Thyroid gland (tissue), 4 donors: ENCODE measurements around the gene TBXAS1. TPM values are rescaled to one million over a fixed set of nuclear protein-coding genes. Genes with fewer than 3 reads are reported as not detected.
A peak's percentile ranks its signal among the peaks of the same experiment; 100 is the strongest.

Source experiments
- DNase-seq, 2 donors: peaks; one replicate each; pipeline ENCODE4 v3.0.0-alpha.2; 2019
- H3K27ac ChIP-seq, 3 donors: fragments of 200-600 bp; sonication (generic); 1 replicate in 2 of 3; 2 replicates in 1 of 3; pipeline ENCODE4 v1.5.1; 2016 to 2019; ENCODE audit warnings: mild to moderate bottlenecking in 1 of 3, moderate library complexity in 1 of 3
- H3K27me3 ChIP-seq: fragments of 200-600 bp; sonication (generic); one replicate; pipeline ENCODE4 v1.5.1; 2019
- H3K36me3 ChIP-seq, 2 donors: fragments of 200-600 bp; sonication (generic); one replicate each; pipeline ENCODE4 v1.5.1; 2016 to 2019
- H3K4me1 ChIP-seq, 2 donors: fragments of 200-600 bp; sonication (generic); one replicate each; pipeline ENCODE4 v1.5.1; 2017 to 2019
- H3K4me3 ChIP-seq, 3 donors: fragments of 200-600 bp; sonication (generic); replicated peaks in 1 of 3; 1 replicate in 2 of 3; 2 replicates in 1 of 3; pipeline ENCODE4 v1.5.1; 2016; ENCODE audit warnings: mild to moderate bottlenecking in 1 of 3
- H3K9me3 ChIP-seq: fragments of 200-600 bp; sonication (generic); one replicate; pipeline ENCODE4 v1.5.1; 2017
- POLR2A ChIP-seq, 2 donors: fragments of 450-650 bp; IDR thresholded peaks; one replicate each; pipeline ENCODE4 v1.6.1; 2017; ENCODE audit warnings: antibody characterized with exemption in 2 of 2, mild to moderate bottlenecking in 2 of 2, moderate library complexity in 1 of 2
- WGBS, 2 donors: methylation state at CpG; one replicate each; pipeline ENCODE4 v1.1.5; 2017; 5-methylcytosine and 5-hydroxymethylcytosine counted together
- intact Hi-C: fragments of 100-400 bp; cut with DNase I; formaldehyde crosslinking; loops from one replicate; pipeline ENCODE4 v1.15.1; 2023
- total RNA-seq, 4 donors: library from RNA; depleted of rRNA; stranded (reverse); fragments of >200 nt; gene quantifications; one replicate each; pipeline ENCODE4 v1.2.3, GENCODE V29; 2016
- TF ChIP-seq, protein P1 (sequence below), 6 experiments: fragments of 200-600 bp in 3 of 6; fragments of 450-650 bp in 3 of 6; sonication (generic) in 3 of 6; IDR thresholded peaks; one replicate each; pipeline ENCODE4 v1.5.1; 2016 to 2019; ENCODE audit warnings: antibody characterized with exemption in 6 of 6, mild to moderate bottlenecking in 2 of 6, inconsistent platforms in 1 of 6, moderate library complexity in 1 of 6

Gene TBXAS1
- total RNA-seq, 4 donors from 2014 or later: 5.1 to 13.2 (median 8.7) TPM

DNA sequence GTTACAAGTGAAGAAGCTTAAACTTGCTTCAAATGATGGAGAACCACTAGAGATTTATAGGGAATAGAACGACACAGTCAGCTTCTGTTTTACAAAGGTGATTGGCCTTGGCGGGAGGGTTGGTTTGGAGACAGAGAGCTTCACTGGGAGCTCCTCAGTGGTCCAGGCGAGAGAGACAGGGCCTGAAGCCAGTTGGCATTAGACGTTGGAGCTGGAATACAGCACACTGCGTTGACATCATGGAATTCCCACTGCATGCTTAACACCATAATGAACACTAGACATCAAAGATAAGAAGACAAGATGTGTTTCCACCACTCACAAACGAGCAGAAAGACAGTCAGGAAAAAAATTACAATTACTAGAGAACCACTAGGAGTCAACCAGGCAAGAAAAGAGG, 67.8 kb downstream of the TBXAS1 start:
- H3K36me3 ChIP-seq: no peaks in the 10 kb centered on the region
- no peak overlapping the region for H3K4me3 ChIP-seq
- TF ChIP-seq, protein P1, sequence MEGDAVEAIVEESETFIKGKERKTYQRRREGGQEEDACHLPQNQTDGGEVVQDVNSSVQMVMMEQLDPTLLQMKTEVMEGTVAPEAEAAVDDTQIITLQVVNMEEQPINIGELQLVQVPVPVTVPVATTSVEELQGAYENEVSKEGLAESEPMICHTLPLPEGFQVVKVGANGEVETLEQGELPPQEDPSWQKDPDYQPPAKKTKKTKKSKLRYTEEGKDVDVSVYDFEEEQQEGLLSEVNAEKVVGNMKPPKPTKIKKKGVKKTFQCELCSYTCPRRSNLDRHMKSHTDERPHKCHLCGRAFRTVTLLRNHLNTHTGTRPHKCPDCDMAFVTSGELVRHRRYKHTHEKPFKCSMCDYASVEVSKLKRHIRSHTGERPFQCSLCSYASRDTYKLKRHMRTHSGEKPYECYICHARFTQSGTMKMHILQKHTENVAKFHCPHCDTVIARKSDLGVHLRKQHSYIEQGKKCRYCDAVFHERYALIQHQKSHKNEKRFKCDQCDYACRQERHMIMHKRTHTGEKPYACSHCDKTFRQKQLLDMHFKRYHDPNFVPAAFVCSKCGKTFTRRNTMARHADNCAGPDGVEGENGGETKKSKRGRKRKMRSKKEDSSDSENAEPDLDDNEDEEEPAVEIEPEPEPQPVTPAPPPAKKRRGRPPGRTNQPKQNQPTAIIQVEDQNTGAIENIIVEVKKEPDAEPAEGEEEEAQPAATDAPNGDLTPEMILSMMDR (IDR thresholded peaks at IDR 0.05): no peak
- no peak for TF ChIP-seq POLR2A (IDR thresholded peaks at IDR 0.05)
- 73 to 83% methylated on average over 6 of the region's 6 CpGs for WGBS, 2 donors
- H3K4me1 ChIP-seq: no peaks in the 10 kb centered on the region
- intact Hi-C loops: no loop called here
- DNase-seq: no peak
- no peaks in the 10 kb centered on the region for H3K27me3 ChIP-seq
- H3K27ac ChIP-seq: no peak overlapping the region
- no peaks in the 10 kb centered on the region for H3K9me3 ChIP-seq

GRCh38 chr7:139897422-139898090, 68.5 kb downstream of the TBXAS1 start:
- TF ChIP-seq, protein P1 (IDR thresholded peaks at IDR 0.05): no peak
- TF ChIP-seq POLR2A (IDR thresholded peaks at IDR 0.05): no peak
- peak; percentile 42 to 46 for DNase-seq
- H3K9me3 ChIP-seq: no peaks in the 10 kb centered on the region
- H3K4me3 ChIP-seq: no peak overlapping the region
- WGBS, 2 donors: 60 to 69% methylated on average over 4 to 5 of the region's 5 CpGs
- H3K27ac ChIP-seq: no peak overlapping the region
- intact Hi-C loops: no loop called here
- H3K27me3 ChIP-seq: no peaks in the 10 kb centered on the region
- no peaks in the 10 kb centered on the region for H3K4me1 ChIP-seq
- no peaks in the 10 kb centered on the region for H3K36me3 ChIP-seq

DNA sequence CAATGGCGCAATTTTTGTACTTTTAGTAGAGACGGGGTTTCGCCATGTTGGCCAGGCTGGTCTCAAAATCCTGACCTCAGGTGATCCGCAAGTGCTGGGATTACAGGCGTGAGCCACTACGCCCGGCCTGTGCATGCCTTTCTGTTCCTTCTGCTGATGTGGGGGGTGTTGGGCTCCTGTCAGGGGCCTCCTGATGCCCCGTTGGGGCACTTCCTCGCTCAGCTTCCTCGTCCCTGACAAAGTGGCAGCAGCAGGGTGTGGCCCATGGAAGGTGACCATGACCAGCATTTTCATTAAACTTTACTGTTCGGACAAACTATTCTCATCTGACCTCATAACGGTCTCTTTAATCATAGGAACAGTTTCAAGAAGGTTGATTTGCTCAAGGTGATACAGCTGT, 69.4 kb downstream of the TBXAS1 start:
- TF ChIP-seq, protein P1 (IDR thresholded peaks at IDR 0.05): no peak
- no peak for TF ChIP-seq POLR2A (IDR thresholded peaks at IDR 0.05)
- WGBS, 2 donors: 85 to 88% methylated on average over 12 of the region's 12 CpGs
- Histone ChIP-seq H3K36me3 (no peaks in the 10 kb centered on the region), H3K4me1 (no peaks in the 10 kb centered on the region), H3K27me3 (no peaks in the 10 kb centered on the region), H3K27ac (no peak overlapping the region), H3K9me3 (no peaks in the 10 kb centered on the region), H3K4me3 (no peak overlapping the region)
- intact Hi-C loops: no loop called here
- DNase-seq: no peak

DNA sequence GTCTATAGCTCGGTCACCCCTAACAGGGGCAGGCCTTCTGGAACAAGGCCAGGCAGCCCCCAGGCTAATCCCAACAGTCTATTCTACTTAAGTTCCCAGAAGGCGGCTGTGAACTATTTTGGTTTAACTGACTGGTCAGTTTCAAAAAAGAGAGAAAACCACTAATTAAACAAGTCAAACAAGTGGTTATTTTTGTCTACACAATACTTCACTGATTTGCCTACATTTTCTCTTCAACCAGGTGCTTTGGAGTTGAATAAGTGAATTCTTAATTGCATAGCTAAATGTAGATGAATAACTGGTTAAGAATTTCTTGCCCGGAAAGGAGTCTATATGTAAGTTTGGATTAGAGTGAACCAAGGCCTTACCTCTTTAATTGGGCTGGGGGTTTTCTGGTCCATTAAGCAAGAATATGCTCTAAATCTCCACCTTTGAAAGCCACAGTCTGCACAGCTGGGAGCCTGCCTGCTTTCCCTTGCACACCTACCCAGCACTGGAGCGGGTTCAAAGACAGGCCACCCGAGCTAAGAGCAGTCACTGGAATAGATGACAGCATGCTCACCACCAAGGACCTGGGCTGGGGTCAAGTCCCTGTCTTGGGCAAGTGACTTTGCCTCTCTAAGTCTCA, 70.4 kb downstream of the TBXAS1 start:
- Histone ChIP-seq H3K27ac (no peak overlapping the region), H3K4me1 (no peaks in the 10 kb centered on the region), H3K9me3 (no peaks in the 10 kb centered on the region), H3K27me3 (no peaks in the 10 kb centered on the region), H3K36me3 (no peaks in the 10 kb centered on the region), H3K4me3 (no peak overlapping the region)
- TF ChIP-seq, protein P1 (IDR thresholded peaks at IDR 0.05): no peak
- no peak for TF ChIP-seq POLR2A (IDR thresholded peaks at IDR 0.05)
- no peak for DNase-seq
- intact Hi-C loops: no loop called here
- 92 to 93% methylated on average over 5 of the region's 5 CpGs for WGBS, 2 donors

DNA sequence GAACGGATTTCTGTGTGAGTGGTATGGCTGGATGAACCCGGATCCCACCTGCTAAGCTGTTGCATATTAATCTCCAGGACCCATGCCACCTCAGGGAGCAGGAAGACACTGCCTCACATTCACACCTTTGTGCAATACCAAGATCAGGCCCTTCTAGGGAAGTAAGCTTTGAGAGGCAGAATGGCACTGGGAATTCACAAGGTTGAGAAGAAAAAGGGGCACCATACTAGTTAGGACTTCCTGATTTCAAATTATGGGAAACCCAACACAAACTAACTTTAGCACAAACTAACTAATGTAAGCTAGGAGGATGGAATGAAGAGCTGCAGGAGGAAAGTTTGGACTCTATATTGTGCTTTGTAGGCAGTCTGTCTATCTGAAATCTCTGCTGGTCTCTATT, 71.3 kb downstream of the TBXAS1 start:
- intact Hi-C loops: no loop called here
- 91 to 95% methylated on average over 2 of the region's 2 CpGs for WGBS, 2 donors
- TF ChIP-seq POLR2A (IDR thresholded peaks at IDR 0.05): no peak
- TF ChIP-seq, protein P1 (IDR thresholded peaks at IDR 0.05): no peak

More for the DNA sequence above, 71.3 kb downstream of the TBXAS1 start:
- H3K36me3 ChIP-seq: no peaks in the 10 kb centered on the region
- H3K27me3 ChIP-seq: no peaks in the 10 kb centered on the region
- H3K27ac ChIP-seq: no peak overlapping the region
- no peak overlapping the region for H3K4me3 ChIP-seq
- no peak for DNase-seq
- H3K9me3 ChIP-seq: no peaks in the 10 kb centered on the region
- no peaks in the 10 kb centered on the region for H3K4me1 ChIP-seq
